ENCODE measurements around the gene CELF5. TPM values are rescaled to one million over a fixed set of nuclear protein-coding genes. Genes with fewer than 3 reads are reported as not detected.

The CELF5 gene
- total and polyA plus RNA-seq, 2 experiments from 2014 or later = 5.6 to 10.6 TPM

DNA sequence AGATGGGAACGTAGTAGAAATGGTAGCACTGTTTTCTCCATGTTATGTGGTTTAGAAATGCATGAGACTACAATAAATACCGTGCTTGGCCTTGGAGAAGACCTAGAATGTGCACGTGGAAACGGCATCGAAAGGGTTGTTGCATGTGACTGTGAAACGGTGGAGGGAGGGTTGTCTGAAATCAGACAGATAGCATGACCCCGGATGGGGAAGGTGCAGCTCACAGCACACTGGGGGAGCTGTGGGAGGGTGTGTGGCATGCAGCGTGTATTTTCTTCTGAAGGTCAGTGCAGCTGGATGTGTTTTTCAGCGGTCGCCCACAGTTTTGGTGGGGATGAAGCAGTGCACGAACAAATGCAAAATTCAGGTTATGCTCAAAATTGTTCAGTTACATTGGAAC lies 63.4 kb downstream of the CELF5 start:
- no peaks in the 10 kb centered on the region for H3K9me3 Mint-ChIP-seq
- DNase-seq (ENCODE audit: low spot score) = no peak
- H3K4me1 Mint-ChIP-seq = peaks cover 2% of the 10 kb centered on the region; the same call in 1 of the 3 replicates
- H3K36me3 ChIP-seq (ENCODE audit: insufficient read depth) = no peaks in the 10 kb centered on the region
- H3K27ac ChIP-seq (ENCODE audit: low read depth) = no peak overlapping the region
- H3K9me2 ChIP-seq (ENCODE audit: insufficient read depth) = no peaks in the 10 kb centered on the region
- no peak overlapping the region for H3K4me3 ChIP-seq
- H3K4me1 ChIP-seq (ENCODE audit: insufficient read depth) = 0 out of 2 replicates have a peak, but pooled peaks cover 3% of the 10 kb centered on the region
- H3K27me3 ChIP-seq (ENCODE audit: insufficient read depth) = no peaks in the 10 kb centered on the region
- no peak overlapping the region for H3K27ac Mint-ChIP-seq
- no peak overlapping the region; the same call in 2 of the 3 replicates for H3K4me3 Mint-ChIP-seq
- H3K36me3 Mint-ChIP-seq (ENCODE audit: low read depth) = peaks cover 3% of the 10 kb centered on the region
- H3K27me3 Mint-ChIP-seq (ENCODE audit: insufficient read depth, low read depth, poor library complexity) = peaks cover 13% of the 10 kb centered on the region
- no peak for ATAC-seq
- H3F3A ChIP-seq (replicated peaks; ENCODE audit: low read depth) = 0 out of 2 replicates have a peak, but pooled peaks cover 4% of the 10 kb centered on the region
- no peaks in the 10 kb centered on the region for H4K20me1 ChIP-seq (replicated peaks; ENCODE audit: insufficient read depth)
- TF ChIP-seq ZNF331 (CRISPR knock-in tag; IDR thresholded peaks at IDR 0.05; ENCODE audit: low read depth) (no peak), EZH2 (IDR thresholded peaks at IDR 0.05; ENCODE audit: low read depth, unreplicated experiment) (no peak), CREB1 (CRISPR knock-in tag; IDR thresholded peaks at IDR 0.05; ENCODE audit: low read depth) (no peak), JUNB (IDR thresholded peaks at IDR 0.05; ENCODE audit: unreplicated experiment) (no peak), ZNF114 (CRISPR knock-in tag; IDR thresholded peaks at IDR 0.05) (no peak), POLR2AphosphoS5 (IDR thresholded peaks at IDR 0.05; ENCODE audit: low read depth) (no peak), STAT1 (IDR thresholded peaks at IDR 0.05; ENCODE audit: unreplicated experiment) (no peak), ETS1 (IDR thresholded peaks at IDR 0.05) (no peak), EZH2phosphoT487 (IDR thresholded peaks at IDR 0.05; ENCODE audit: unreplicated experiment) (no peak), NANOG (IDR thresholded peaks at IDR 0.05; ENCODE audit: borderline replicate concordance) (no peak), ZNF462 (CRISPR knock-in tag; IDR thresholded peaks at IDR 0.05) (no peak)
- TF ChIP-seq, protein P1, sequence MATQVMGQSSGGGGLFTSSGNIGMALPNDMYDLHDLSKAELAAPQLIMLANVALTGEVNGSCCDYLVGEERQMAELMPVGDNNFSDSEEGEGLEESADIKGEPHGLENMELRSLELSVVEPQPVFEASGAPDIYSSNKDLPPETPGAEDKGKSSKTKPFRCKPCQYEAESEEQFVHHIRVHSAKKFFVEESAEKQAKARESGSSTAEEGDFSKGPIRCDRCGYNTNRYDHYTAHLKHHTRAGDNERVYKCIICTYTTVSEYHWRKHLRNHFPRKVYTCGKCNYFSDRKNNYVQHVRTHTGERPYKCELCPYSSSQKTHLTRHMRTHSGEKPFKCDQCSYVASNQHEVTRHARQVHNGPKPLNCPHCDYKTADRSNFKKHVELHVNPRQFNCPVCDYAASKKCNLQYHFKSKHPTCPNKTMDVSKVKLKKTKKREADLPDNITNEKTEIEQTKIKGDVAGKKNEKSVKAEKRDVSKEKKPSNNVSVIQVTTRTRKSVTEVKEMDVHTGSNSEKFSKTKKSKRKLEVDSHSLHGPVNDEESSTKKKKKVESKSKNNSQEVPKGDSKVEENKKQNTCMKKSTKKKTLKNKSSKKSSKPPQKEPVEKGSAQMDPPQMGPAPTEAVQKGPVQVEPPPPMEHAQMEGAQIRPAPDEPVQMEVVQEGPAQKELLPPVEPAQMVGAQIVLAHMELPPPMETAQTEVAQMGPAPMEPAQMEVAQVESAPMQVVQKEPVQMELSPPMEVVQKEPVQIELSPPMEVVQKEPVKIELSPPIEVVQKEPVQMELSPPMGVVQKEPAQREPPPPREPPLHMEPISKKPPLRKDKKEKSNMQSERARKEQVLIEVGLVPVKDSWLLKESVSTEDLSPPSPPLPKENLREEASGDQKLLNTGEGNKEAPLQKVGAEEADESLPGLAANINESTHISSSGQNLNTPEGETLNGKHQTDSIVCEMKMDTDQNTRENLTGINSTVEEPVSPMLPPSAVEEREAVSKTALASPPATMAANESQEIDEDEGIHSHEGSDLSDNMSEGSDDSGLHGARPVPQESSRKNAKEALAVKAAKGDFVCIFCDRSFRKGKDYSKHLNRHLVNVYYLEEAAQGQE (IDR thresholded peaks at IDR 0.05; ENCODE audit: unreplicated experiment) = no peak
- TF ChIP-seq, protein P2, sequence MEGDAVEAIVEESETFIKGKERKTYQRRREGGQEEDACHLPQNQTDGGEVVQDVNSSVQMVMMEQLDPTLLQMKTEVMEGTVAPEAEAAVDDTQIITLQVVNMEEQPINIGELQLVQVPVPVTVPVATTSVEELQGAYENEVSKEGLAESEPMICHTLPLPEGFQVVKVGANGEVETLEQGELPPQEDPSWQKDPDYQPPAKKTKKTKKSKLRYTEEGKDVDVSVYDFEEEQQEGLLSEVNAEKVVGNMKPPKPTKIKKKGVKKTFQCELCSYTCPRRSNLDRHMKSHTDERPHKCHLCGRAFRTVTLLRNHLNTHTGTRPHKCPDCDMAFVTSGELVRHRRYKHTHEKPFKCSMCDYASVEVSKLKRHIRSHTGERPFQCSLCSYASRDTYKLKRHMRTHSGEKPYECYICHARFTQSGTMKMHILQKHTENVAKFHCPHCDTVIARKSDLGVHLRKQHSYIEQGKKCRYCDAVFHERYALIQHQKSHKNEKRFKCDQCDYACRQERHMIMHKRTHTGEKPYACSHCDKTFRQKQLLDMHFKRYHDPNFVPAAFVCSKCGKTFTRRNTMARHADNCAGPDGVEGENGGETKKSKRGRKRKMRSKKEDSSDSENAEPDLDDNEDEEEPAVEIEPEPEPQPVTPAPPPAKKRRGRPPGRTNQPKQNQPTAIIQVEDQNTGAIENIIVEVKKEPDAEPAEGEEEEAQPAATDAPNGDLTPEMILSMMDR (conservative IDR thresholded peaks at IDR 0.05; ENCODE audit: low read depth in 2 of 2) = no peak
- no peak overlapping the region for H3K4me2 ChIP-seq
- no peaks in the 10 kb centered on the region for H3K79me2 ChIP-seq (replicated peaks; ENCODE audit: insufficient read depth)
- H2AFZ ChIP-seq = no peak overlapping the region

All from GM23338 (cell line).